ENCODE data around the gene MACF1. TPM values are rescaled to one million over a fixed set of nuclear protein-coding genes. Genes with fewer than 3 reads are reported as not detected.
A peak's percentile ranks its signal among the peaks of the same experiment; 100 is the strongest.

Gene MACF1
- total RNA-seq, 1 donor from 2014 or later, result 694 TPM

GRCh38 chr1:39310015-39310414 lies 105.5 kb downstream of the MACF1 start:
- Histone ChIP-seq H3K27me3 (ENCODE audit: insufficient read depth, low read length) (no peaks in the 10 kb centered on the region), H3K4me3 (ENCODE audit: insufficient read depth, low read depth, low read length) (no peak overlapping the region), H3K9me3 (ENCODE audit: insufficient read depth, low read depth, low read length) (no peaks in the 10 kb centered on the region), H3K36me3 (ENCODE audit: insufficient read depth, low read length) (peaks cover 51% of the 10 kb centered on the region), H3K79me2 (ENCODE audit: insufficient read depth, low read length) (peaks cover 3% of the 10 kb centered on the region), H3K27ac (ENCODE audit: low read depth, low read length) (no peak overlapping the region), H3K4me2 (ENCODE audit: low read length) (no peak overlapping the region), H4K20me1 (ENCODE audit: insufficient read depth, low read length) (peaks cover 10% of the 10 kb centered on the region), H2AFZ (ENCODE audit: low read depth, low read length) (no peak overlapping the region), H3K9ac (ENCODE audit: low read length) (no peak overlapping the region), H3K4me1 (ENCODE audit: insufficient read depth, low read length) (no peaks in the 10 kb centered on the region)
- H3K27ac Mint-ChIP-seq (ENCODE audit: unreplicated experiment), result peak overlapping the region; percentile 70
- no peak for TF ChIP-seq CTCF (IDR thresholded peaks at IDR 0.05; ENCODE audit: insufficient read depth, low read depth, low read length)
- no peak for TF ChIP-seq EZH2 (IDR thresholded peaks at IDR 0.05; ENCODE audit: insufficient read depth, low read length)
- DNase-seq (ENCODE audit: low read depth), result no peak
- no peaks in the 10 kb centered on the region for H3K27me3 Mint-ChIP-seq (ENCODE audit: low read depth, unreplicated experiment)
- H3K4me3 Mint-ChIP-seq (ENCODE audit: unreplicated experiment), result no peak overlapping the region
- H3K9me3 Mint-ChIP-seq (ENCODE audit: unreplicated experiment), result no peaks in the 10 kb centered on the region
- no peak for FAIRE-seq
- H3K4me1 Mint-ChIP-seq (ENCODE audit: low read depth, unreplicated experiment), result peaks cover 3% of the 10 kb centered on the region
- peaks cover 35% of the 10 kb centered on the region for H3K36me3 Mint-ChIP-seq (ENCODE audit: low read depth, unreplicated experiment)

- TF ChIP-seq EZH2 (IDR thresholded peaks at IDR 0.05; ENCODE audit: insufficient read depth, low read length) (no peak), CTCF (IDR thresholded peaks at IDR 0.05; ENCODE audit: insufficient read depth, low read depth, low read length) (no peak)
- H3K9me3 Mint-ChIP-seq (ENCODE audit: unreplicated experiment), result no peaks in the 10 kb centered on the region
- H3K4me3 Mint-ChIP-seq (ENCODE audit: unreplicated experiment), result no peak overlapping the region
- Histone ChIP-seq H4K20me1 (ENCODE audit: insufficient read depth, low read length) (peaks cover 11% of the 10 kb centered on the region), H2AFZ (ENCODE audit: low read depth, low read length) (no peak overlapping the region), H3K9me3 (ENCODE audit: insufficient read depth, low read depth, low read length) (no peaks in the 10 kb centered on the region), H3K36me3 (ENCODE audit: insufficient read depth, low read length) (peaks cover 50% of the 10 kb centered on the region), H3K27ac (ENCODE audit: low read depth, low read length) (no peak overlapping the region), H3K9ac (ENCODE audit: low read length) (no peak overlapping the region), H3K4me3 (ENCODE audit: insufficient read depth, low read depth, low read length) (no peak overlapping the region), H3K79me2 (ENCODE audit: insufficient read depth, low read length) (peaks cover 3% of the 10 kb centered on the region), H3K4me1 (ENCODE audit: insufficient read depth, low read length) (no peaks in the 10 kb centered on the region), H3K27me3 (ENCODE audit: insufficient read depth, low read length) (no peaks in the 10 kb centered on the region), H3K4me2 (ENCODE audit: low read length) (no peak overlapping the region)
- peak overlapping the region; percentile 49 for H3K27ac Mint-ChIP-seq (ENCODE audit: unreplicated experiment)
- no peaks in the 10 kb centered on the region for H3K27me3 Mint-ChIP-seq (ENCODE audit: low read depth, unreplicated experiment)
- FAIRE-seq (no peak), DNase-seq (ENCODE audit: low read depth) (no peak)
- no peaks in the 10 kb centered on the region for H3K4me1 Mint-ChIP-seq (ENCODE audit: low read depth, unreplicated experiment)
- peaks cover 40% of the 10 kb centered on the region for H3K36me3 Mint-ChIP-seq (ENCODE audit: low read depth, unreplicated experiment)
These were observed 106.2 kb downstream of the MACF1 start for GRCh38 chr1:39310691-39311090.

GRCh38 chr1:39317111-39317510 lies 112.6 kb downstream of the MACF1 start:
- H3K36me3 Mint-ChIP-seq (ENCODE audit: low read depth, unreplicated experiment), result peaks cover 39% of the 10 kb centered on the region
- peak overlapping the region; percentile 36 for H3K27ac Mint-ChIP-seq (ENCODE audit: unreplicated experiment)
- no peak overlapping the region for H3K9ac ChIP-seq (ENCODE audit: low read length)
- peak overlapping the region; percentile 31 for H3K4me3 Mint-ChIP-seq (ENCODE audit: unreplicated experiment)
- TF ChIP-seq EZH2 (IDR thresholded peaks at IDR 0.05; ENCODE audit: insufficient read depth, low read length) (no peak), CTCF (IDR thresholded peaks at IDR 0.05; ENCODE audit: insufficient read depth, low read depth, low read length) (no peak)
- no peaks in the 10 kb centered on the region for H3K4me1 ChIP-seq (ENCODE audit: insufficient read depth, low read length)
- no peak overlapping the region for H3K4me3 ChIP-seq (ENCODE audit: insufficient read depth, low read depth, low read length)
- no peaks in the 10 kb centered on the region for H3K27me3 Mint-ChIP-seq (ENCODE audit: low read depth, unreplicated experiment)
- no peaks in the 10 kb centered on the region for H3K9me3 Mint-ChIP-seq (ENCODE audit: unreplicated experiment)
- peaks cover 24% of the 10 kb centered on the region for H3K4me1 Mint-ChIP-seq (ENCODE audit: low read depth, unreplicated experiment)
- H3K27ac ChIP-seq (ENCODE audit: low read depth, low read length), result no peak overlapping the region
- H3K36me3 ChIP-seq (ENCODE audit: insufficient read depth, low read length), result peaks cover 78% of the 10 kb centered on the region
- DNase-seq (ENCODE audit: low read depth) (no peak), FAIRE-seq (no peak)
- H3K79me2 ChIP-seq (ENCODE audit: insufficient read depth, low read length), result peaks cover 5% of the 10 kb centered on the region
- no peak overlapping the region for H2AFZ ChIP-seq (ENCODE audit: low read depth, low read length)
- H3K4me2 ChIP-seq (ENCODE audit: low read length), result no peak overlapping the region
- peaks cover 10% of the 10 kb centered on the region for H4K20me1 ChIP-seq (ENCODE audit: insufficient read depth, low read length)
- no peaks in the 10 kb centered on the region for H3K9me3 ChIP-seq (ENCODE audit: insufficient read depth, low read depth, low read length)
- no peaks in the 10 kb centered on the region for H3K27me3 ChIP-seq (ENCODE audit: insufficient read depth, low read length)
